Stromal cell of bone marrow (primary cell): ENCODE measurements around the gene KBTBD3.
"Not testable (repeated sequence)": the region's sequence is repeated elsewhere in the genome, so short reads cannot be mapped to it uniquely, and the experiment has no call there.

Experiments
- DNase-seq: peaks from one replicate; pipeline ENCODE4 v3.0.0-alpha.2; 2012; ENCODE audit warnings: low read depth

Gene KBTBD3

DNA sequence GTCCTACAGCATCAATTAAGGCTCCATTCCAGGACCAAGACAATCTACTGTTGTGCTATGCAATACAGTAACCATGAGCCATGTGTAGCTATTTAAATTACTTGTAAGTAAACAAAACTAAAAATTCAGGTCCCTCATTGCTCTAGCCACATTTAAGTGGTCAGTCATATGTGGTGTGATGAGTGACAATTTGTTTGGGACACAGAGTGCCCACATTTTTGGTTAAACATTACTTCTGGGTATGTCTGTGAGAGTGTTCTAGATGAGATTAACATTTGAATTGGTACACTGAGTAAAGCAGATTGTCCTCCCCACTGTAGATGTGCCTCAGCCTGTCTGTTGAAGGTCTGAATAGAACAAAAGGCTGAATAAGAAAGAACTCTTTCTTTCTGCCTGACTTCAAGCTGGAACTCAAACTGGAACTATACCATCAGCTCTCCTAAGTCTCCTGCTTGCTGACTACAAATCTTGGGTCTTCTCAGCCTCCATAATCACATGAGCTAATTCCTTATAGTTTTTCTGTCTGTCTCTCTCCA, 15.8 kb downstream of the KBTBD3 start:
- DNase-seq, result no peak

DNA sequence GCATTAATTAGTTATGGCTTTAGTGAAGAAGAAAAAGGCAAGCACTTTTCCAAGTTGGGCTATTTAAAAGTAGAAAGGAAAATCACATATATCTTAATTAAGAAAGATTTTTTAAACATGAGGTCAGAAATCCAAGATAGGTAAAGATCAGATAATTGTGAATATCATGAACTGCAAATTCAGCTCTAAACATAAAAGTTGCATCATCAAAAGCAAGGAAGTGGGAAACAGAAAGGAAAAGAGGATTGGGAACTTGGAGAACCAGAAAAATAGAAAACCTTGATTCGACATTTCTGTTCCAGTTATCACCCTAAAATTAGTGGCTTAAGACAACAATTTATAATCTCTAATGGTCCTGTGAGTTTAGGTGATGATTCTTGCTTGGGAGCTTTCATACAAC, 17.5 kb downstream of the KBTBD3 start:
- no peak for DNase-seq

DNA sequence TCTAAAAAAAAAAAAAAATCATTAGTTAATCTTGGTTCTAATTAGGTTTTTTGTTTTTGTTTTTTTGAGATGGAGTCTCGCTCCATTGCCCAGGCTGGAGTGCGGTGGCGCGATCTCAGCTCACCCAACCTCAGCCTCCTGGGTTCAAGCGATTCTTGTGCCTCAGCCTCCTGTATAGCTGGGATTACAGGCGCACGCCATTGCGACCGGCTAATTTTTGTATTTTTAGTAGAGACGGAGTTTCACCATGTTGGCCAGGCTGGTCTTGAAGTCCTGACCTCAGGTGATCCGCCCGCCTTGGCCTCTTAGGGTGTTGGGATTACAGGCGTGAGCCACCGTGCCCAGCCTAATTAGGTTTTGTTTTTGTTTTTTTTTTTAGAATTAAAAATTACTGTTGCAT, 18.8 kb downstream of the KBTBD3 start:
- not testable (repeated sequence) for DNase-seq

DNA sequence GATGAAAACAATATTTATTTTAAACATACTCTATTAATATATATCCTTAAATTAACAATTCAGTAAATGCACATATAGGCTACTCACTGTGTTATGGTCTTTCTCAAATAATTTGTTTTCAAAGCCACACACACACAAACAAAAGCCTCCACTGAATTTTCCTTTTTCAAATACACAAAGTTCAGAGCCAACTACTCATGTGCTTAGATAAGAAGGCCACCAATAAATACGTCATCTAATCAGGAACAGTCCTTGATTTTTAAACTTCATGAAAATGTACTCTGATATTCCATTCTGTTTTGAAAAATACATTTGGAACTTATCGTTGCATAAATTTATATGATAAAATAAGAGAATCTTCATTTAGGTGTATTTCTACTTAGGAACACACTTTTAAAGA, 26.0 kb downstream of the KBTBD3 start:
- DNase-seq, result no peak

GRCh38 chr11:106049727-106050476, 27.2 kb downstream of the KBTBD3 start:
- no peak for DNase-seq

GRCh38 chr11:106047631-106048030, 29.5 kb downstream of the KBTBD3 start:
- DNase-seq, result no peak

DNA sequence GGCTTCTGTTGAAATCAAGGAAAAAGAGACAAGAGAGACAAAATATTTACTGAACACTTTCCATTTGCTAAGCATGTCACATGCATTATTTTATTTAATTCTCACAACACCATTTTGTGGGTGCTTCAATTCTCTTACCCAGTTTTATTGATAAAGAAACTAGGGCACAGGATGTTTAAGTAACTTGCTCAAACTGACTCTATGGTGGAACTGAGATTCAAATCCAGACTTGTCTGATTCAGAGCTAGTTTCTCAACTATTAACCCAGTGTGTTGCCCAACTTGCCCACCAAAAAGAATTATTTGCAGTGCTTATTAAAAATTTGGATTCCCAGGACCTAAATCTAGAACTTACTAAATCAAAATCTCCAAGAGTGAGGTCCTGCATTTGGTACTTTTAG, 33.6 kb downstream of the KBTBD3 start:
- no peak for DNase-seq

- no peak for DNase-seq
Measured at GRCh38 chr11:106032861-106033260, 44.3 kb downstream of the KBTBD3 start.

GRCh38 chr11:106031936-106032335, 45.2 kb downstream of the KBTBD3 start:
- no peak for DNase-seq

- no peak for DNase-seq
Measured at GRCh38 chr11:106031202-106031810, 45.8 kb downstream of the KBTBD3 start.

DNA sequence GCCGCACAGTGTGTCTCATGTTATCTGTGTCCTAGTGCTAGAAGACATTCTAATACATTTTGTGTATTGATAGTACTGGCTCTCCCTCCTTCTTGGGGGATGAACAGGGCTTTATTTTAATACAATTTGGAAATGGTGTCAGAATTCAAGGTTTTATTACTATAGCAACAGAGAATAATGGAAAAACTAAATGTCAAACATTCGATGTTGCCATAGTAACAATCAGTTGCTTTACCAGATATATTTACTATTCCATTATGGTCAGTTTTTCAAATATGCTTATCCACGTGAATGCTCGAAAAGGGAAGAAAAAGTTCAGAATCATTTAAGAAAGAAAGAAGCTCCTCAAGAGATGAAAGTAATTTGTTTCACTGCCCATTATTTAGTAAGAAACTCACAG, 46.5 kb downstream of the KBTBD3 start:
- DNase-seq, result no peak

DNA sequence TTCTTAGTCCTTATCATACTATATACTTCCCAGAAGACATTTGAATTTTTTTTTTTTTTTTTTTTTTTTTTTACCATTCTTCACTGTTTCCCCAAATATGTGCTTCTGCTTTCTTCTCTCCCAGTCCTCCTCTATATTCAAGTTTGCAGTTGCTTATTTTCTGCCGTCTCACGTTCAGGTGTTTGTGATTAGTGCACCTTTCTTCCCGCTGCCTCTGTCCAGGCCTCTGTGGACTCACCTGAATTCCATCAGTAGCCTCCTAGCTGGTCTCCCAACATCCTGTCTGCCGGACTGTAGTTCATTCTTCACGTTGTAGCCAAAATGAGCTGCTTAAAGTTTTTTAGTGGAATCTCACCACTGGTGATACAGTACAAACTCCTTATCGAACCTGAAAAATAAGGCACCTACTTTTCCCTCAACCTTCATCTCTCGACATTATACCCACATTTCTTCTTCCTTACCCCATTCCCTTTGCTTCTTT, 54.3 kb downstream of the KBTBD3 start:
- no peak for DNase-seq

DNA sequence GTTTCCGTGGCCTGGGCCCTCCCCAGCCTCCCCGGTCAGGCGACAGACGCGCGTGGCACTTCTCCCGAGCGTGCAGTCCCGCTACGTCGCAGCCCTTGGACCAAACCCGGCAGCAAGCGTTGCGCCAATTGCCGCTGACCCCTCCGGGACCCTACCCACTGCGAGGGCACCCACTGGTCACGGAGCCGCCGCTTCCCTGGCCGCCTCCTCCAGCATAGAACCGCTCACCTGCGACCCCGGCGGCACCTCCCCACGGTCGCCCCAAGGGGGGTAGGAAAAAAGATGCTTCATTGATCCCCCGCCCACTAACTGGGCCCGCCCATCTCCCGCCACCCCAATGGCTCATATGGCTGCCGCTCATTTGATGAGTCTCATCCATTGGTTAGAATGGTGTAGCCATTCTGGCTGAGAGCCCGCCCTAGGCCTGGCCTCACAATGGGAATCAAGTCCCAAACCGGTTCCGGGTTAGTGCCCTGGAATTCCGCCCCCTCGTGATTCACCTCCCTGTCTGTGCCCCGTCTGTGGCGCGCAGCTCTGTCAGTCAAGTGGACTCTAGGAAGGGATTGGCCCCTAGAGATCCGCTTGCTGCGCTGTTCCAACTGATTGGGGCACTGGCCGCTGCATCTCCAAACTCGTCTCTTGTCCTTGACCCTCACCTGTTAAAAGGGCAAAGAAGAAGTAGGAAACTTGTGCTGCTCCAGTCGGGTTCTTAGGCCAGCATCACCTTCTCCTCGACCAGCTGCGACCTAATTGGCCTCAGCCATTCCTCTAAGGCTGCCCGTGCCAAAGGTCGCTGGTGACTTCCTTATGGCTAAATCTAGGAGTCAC, 55.0 kb downstream of the KBTBD3 start, which contains the start of gene MSANTD4:
Gene MSANTD4, minus strand, starts transcription at position 274 of the 828 bp plus-strand sequence. CDS start 11,323 bp downstream, outside the sequence.
- DNase-seq, result peak; percentile 100

DNA sequence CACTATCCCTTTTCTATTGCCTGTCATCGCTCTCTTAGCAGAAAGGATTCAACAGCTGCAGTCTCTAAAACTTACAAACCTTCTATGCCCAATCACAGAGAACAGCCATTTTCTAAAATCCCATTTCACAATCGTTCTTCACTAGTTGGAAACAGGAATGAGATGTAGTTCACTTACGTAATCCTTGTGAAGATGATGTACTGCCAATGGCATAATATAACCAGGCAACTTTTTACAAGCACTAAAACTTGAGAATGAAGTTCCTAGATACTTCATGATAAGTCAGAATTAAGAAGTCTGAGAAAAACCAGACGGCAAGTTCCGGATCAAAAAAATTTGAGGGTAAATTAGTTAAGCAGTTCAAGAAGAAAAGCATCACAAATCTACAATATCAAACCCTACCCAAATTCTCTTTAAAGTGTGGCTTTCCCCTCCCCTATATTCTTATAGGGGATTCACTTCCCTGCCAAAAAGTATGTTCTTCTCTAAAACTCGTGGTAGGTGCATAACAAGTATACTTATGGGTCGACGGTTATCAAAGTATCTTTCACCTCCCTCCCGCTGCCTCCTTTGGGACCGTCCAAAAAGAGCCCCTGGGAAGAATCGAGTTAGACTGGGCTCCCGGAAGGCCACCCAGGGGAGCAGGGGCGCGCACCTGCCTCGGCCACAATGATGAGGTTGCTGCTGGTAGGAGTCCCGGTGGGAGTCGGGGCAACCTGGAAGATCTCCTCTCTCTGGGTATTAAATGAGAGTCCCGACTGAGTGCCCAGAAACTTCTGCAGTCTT, 55.8 kb downstream of the KBTBD3 start:
- DNase-seq, result peak; percentile 39

DNA sequence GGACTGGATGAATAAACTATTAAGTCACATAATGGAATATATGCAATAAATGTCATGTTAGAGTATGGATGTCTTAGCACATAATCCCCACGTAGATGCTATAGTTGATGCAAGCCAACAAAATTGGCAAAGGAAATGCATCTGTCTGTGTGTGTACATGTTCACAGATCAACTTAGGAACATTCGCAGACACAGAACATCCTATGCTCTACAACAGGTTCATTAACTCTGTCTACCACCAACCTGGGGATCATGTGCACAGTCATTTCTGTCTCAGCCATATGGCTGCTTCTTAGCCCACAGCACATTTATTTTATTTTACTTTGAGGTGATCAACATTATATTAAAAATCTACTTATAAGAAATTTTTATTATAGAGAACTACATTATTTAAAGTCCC, 60.1 kb downstream of the KBTBD3 start:
- no peak for DNase-seq

DNA sequence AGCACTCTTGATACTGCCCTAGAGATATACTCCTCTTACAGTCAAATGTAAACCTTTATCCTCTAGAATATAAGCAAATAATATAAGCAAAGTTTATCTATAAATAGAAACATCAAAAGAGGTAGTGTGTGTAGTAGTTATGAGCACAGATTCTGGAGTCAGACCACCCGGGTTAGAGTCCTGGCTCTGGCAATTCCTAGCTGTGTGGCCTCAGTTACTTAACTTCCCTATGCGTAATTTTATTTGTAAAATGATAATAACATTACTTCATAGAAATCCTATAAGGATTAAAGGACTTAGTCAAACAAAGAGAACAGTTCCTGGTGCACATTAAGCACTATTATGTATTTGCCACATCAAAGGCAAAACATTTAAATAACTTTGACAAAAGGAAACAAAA, 62.1 kb downstream of the KBTBD3 start:
- no peak for DNase-seq

DNA sequence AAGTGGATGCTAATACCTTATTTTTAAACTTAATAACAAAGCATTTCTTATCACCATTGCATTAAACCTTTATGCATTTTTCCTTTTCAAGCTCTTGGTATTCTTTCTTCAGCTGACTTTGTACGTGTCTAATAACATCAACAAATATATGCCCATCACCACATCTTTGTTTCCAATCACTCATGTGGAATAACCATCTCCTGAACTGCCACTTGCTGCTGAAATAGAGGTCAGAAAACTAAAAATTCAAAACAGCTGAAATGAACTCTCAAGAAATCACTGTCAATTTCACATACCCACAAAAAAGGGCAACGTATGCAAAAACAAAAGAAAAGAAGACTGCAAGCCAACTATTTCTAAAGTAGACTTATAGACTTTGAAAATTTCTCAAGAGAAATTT, 62.5 kb downstream of the KBTBD3 start:
- DNase-seq, result no peak

DNA sequence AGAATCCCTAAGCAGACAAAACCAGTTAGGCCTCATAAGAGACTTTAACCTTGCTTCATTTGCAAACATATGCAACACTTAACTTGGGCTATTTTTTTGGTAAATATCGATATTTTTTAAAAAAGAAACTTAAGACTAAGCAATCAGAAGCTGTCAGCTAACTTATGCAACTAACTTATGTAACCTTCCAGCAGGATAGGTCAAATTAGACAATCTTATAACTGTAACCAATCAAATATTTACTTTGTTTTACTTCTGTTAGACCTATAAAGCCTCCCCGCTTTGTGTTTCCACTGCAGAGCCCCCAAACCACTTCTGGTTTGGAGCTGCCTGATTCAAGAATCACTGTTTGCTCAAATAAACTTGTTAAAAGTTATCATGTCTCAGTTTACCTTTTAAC, 63.1 kb downstream of the KBTBD3 start:
- DNase-seq, result no peak

- DNase-seq, result peak; percentile 21
Measured at GRCh38 chr11:106012744-106013143, 64.4 kb downstream of the KBTBD3 start.

- DNase-seq, result peak; percentile 12
Measured at GRCh38 chr11:106011481-106011880, 65.7 kb downstream of the KBTBD3 start.

- DNase-seq, result not testable (repeated sequence)
Measured at GRCh38 chr11:106003094-106003493, 74.1 kb downstream of the KBTBD3 start.
